Thoracic aorta (tissue), 2 donors: ENCODE data around the gene KIRREL3. TPM values are rescaled to one million over a fixed set of nuclear protein-coding genes. Genes with fewer than 3 reads are reported as not detected.

Experiments
- ATAC-seq: fragments of 150-250 bp; one replicate; pipeline ENCODE4 v1.8.0; 2017; ENCODE audit warnings: low read depth; ENCODE audit not compliant: insufficient number of reproducible peaks, low FRiP score
- DNase-seq: peaks from one replicate; pipeline ENCODE4 v3.0.0-alpha.2; 2020; ENCODE audit warnings: low spot score
- H3K27ac ChIP-seq, 2 donors: fragments of 200-600 bp; sonication (generic); 1 replicate in 1 of 2; 2 replicates in 1 of 2; pipeline ENCODE4 v1.5.1; 2016; ENCODE audit warnings: mild to moderate bottlenecking in 2 of 2, moderate library complexity in 2 of 2
- H3K27me3 ChIP-seq: fragments of 200-600 bp; sonication (generic); replicated peaks from 2 replicates; pipeline ENCODE4 v1.6.0; 2016; ENCODE audit warnings: mild to moderate bottlenecking; ENCODE audit not compliant: insufficient read depth
- H3K36me3 ChIP-seq: fragments of 200-600 bp; sonication (generic); one replicate; pipeline ENCODE4 v1.5.1; 2016
- H3K4me1 ChIP-seq, 2 donors: fragments of 200-600 bp; sonication (generic); 1 replicate in 1 of 2; 2 replicates in 1 of 2; pipeline versions ENCODE4 v1.5.1 to v1.6.0; 2016; ENCODE audit warnings: low read depth in 2 of 2, mild to moderate bottlenecking in 1 of 2; ENCODE audit not compliant: control insufficient read depth in 1 of 2
- H3K4me3 ChIP-seq: fragments of 200-600 bp; sonication (generic); 2 replicates; pipeline ENCODE4 v1.5.1; 2016; ENCODE audit warnings: mild to moderate bottlenecking
- H3K9me3 ChIP-seq: fragments of 200-600 bp; sonication (generic); 2 replicates; pipeline ENCODE4 v1.5.1; 2016
- CTCF ChIP-seq: fragments of 200-600 bp; sonication (generic); IDR thresholded peaks from one replicate; pipeline ENCODE4 v1.5.1; 2019; ENCODE audit warnings: antibody characterized with exemption
- total RNA-seq, 2 donors: library from RNA; depleted of rRNA; stranded (reverse); fragments of >200 nt; gene quantifications; one replicate each; pipeline versions ENCODE4 v1.1.0 to v1.2.3, GENCODE V29; 2016

KIRREL3 gene
- total RNA-seq, 2 donors from 2014 or later, result not detected

DNA sequence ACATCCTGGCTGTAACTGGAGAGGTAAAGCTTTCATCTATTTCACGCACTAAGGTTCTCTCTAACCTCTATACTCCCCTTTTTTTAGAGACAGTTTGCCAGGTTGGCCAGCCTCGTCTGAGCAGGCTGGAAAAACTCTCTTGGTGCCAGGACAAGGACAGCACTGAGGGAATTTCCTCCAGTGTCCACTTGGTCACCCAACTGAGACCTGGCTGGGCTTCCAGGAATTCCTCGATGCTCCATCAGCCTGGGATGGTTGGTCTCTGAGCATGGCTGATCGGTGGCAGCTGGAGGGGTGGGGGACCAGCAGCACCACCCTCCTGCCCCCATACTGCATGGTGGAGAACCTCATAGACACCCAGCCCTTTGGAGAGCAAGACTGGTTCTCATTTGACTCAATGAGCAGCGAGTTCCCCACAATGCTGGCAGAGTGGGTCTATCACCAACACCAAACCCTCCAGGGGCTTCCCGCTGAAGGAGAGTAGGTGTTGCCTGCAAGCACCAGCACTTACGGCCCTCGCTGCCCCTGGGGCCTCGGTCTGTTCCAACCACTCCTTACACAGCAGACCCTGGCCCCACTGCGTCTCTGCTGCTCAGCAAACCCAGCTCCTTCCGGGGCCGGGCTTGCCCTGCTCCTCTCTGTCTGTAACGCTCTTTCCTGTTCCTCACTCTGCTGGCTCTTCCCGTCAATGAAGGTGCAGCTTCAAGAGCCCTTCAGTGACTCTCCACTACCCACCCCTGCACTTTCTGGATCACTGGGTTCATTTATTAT, 522.9 kb downstream of the KIRREL3 start:
- Histone ChIP-seq H3K4me3 (no peak overlapping the region), H3K27me3 (no peaks in the 10 kb centered on the region), H3K4me1 (peaks cover 0 to 5% of the 10 kb centered on the region in 2 donors), H3K27ac (no peak overlapping the region), H3K36me3 (no peaks in the 10 kb centered on the region), H3K9me3 (no peaks in the 10 kb centered on the region)
- TF ChIP-seq CTCF, result no peak
- ATAC-seq, result no peak
- DNase-seq, result no peak

- TF ChIP-seq CTCF, result no peak
- Histone ChIP-seq H3K36me3 (no peaks in the 10 kb centered on the region), H3K27ac (no peak overlapping the region), H3K9me3 (no peaks in the 10 kb centered on the region), H3K27me3 (no peaks in the 10 kb centered on the region), H3K4me1 (peaks cover 0 to 5% of the 10 kb centered on the region in 2 donors), H3K4me3 (no peak overlapping the region)
- DNase-seq (no peak), ATAC-seq (no peak)
Measured at GRCh38 chr11:126476977-126477376, 523.6 kb downstream of the KIRREL3 start.

DNA sequence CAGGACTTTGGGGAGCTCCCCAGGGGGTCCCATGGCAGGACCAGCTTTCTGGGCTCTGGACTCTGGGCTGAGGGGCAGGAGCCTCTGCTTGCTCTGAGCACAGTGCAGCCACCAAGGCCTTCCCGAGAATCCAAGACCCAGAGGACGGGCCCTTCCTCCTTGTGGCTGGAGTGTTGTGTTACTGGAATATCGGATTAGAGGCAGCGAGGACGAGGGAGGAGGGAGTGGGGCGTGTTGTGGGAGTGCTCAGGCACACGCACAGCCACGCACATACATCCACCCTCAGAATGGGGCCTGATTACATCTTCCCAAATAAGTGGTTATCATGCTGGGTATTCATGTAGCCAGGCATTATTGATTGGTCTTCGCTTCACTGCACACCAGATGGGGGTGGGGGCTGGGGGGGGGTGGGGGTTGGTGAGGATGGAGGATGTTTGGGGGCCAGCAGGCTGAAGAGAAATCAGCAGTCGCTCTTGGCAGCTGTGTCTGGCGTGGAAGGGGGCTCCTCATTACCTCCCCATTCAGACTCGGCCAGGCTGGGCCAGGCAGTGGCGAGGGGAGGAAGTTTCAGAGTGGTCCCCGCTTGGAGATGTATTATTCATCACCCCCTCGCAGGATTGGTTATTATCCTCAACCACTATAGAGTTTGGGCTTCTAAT, 524.2 kb downstream of the KIRREL3 start:
- no peak for ATAC-seq
- no peak overlapping the region for H3K4me3 ChIP-seq

GRCh38 chr11:126475014-126475991, 525.3 kb downstream of the KIRREL3 start:
- ATAC-seq (no peak), DNase-seq (no peak)
- H3K4me3 ChIP-seq, result no peak overlapping the region
- H3K36me3 ChIP-seq, result no peaks in the 10 kb centered on the region
- no peaks in the 10 kb centered on the region for H3K27me3 ChIP-seq
- no peak for TF ChIP-seq CTCF
- H3K4me1 ChIP-seq, result peaks cover 0 to 2% of the 10 kb centered on the region in 2 donors
- H3K9me3 ChIP-seq, result no peaks in the 10 kb centered on the region
- no peak overlapping the region for H3K27ac ChIP-seq

More for the DNA sequence above, 524.2 kb downstream of the KIRREL3 start:
- no peaks in the 10 kb centered on the region for H3K36me3 ChIP-seq
- H3K27ac ChIP-seq, result no peak overlapping the region
- H3K4me1 ChIP-seq, result peaks cover 0 to 5% of the 10 kb centered on the region in 2 donors
- no peak for TF ChIP-seq CTCF
- no peaks in the 10 kb centered on the region for H3K27me3 ChIP-seq
- H3K9me3 ChIP-seq, result no peaks in the 10 kb centered on the region
- no peak for DNase-seq
